NCI-H82 (cell line): ENCODE data around the gene SSBP3.

Experiments
- DNase-seq: peaks from one replicate; lab custom pipeline; 2025; lab: John Stamatoyannopoulos, UW

The SSBP3 gene

GRCh38 chr1:54284781-54285529, 121.2 kb downstream of the SSBP3 start:
- no peak for DNase-seq

DNA sequence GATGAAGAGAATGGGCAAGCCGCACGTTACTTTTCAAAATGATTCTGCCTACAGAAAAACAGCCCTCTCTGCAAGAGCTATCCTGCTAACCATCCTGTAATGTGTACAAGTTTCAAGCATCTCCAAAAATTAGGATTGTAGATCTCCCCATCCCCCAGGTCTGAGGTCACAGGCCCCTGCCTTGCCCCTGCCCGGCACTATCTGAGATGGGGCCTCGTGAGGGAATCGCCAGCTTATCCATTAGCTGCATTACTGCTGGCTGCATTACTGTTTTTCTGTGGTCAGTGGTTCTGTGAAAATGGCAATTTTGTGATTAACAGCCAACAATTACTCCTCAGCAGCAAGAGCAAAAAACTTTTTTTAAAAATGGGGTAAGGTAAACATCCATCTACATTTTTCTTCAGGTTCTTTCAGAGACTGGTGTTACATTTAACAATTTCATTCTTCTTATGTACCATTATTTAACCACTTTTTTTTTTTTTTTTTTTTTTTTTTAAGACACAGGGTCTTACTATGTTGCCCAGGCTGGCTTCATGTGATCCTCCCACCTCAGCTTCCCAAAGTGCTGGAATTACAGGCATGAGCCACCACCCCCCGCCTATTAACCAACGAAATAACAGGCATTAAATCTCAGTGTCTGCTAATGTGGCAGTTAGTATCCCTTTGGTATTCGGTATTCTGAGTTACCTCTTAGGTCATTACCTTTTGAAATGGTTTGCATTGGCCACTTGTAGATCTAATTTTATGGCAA, 122.4 kb downstream of the SSBP3 start:
- no peak for DNase-seq

DNA sequence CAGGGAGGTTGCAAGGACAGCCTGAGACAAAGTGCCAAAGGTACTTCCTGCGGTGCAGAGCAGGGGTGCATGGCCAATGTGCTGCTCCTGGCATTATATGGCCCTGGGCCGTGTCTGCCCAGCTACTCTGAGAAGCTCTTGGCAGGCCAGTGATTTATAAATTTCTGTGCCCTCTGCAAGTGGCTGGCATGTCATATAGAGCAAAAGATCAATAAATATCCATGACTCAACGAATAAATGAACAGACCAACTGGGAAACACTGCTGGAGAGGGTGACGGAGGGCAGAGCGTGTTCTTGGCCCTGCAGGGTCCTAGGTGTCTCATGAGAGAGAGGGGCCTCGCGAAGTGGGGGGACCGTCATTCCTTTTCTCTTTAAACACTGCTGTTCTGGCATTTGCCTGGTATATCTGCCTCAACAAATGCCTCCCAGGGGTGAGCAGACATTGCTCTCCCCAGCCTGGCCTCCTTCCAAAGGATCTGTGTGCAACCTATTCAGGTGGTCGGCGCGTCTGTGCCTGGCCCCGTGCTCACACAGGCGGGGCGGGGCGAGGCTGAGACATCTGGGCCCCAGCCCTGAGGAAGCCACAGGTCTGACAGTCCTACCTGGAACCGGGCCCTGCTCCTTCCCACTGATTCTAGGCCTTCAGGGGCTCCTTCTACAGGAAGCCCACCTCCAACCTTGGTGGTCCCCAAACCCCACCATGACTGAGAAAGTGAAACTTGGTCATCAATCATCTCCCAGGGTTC, 123.9 kb downstream of the SSBP3 start:
- DNase-seq = no peak

DNA sequence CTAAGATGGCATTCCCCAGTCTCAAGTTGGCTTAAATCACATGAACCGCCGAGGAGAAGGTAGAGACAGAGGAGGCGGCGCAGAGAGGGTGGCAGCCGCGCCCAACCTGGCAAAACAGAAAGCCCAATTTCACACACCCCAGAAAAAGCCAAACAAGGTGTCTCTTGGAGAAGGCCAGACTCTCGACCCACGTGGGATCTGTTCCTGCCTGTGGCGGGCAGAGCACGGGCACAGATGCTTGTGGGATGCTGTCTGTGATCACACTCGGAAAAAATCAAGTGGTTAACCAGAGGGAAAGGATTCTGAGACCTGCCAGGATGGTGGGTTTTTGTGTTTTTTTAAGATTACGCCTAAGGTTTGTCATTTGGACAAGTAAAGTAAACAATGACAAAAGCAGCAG, 125.5 kb downstream of the SSBP3 start:
- no peak for DNase-seq

DNA sequence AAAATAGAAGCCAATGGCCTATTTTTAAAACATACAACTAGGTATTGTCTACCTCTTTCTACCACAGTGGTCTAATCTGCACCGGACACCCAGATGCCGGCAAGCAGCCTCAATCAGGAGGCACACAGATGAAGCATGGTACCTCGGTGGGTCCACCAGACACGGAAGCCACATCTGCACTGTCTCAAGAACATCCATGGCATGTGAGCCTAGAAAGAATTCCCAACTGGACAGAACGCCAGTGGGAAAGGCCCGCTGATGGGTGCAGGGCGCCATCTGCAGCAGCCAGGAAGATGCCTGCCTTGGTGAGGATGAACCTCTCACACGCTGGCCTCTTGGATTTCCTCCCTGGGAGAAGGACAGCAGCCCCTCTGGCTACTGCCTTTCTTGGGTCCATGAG, 126.7 kb downstream of the SSBP3 start:
- no peak for DNase-seq

DNA sequence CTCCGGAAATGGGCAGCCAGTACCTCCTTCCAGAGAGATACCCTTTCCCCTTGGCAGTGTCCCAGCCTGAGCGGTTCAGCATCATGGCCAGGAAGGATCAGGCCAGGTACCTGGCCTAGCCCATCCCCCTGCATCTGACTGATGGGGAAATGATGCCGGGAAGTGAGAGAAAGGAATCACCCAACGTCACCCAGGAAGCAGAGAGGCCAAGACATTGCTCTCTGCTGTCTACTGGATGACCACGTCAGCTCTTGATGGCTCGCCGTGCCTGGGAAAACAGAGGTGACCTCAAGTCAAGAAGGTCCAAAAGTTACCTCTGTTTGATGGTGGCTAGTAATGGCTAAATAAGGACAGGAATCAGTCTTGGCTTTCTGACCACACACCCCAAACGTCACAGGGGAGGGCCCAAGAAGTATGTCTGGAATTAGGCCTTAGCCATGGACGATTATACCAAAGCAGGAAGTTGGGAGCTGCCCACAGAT, 127.2 kb downstream of the SSBP3 start:
- no peak for DNase-seq

DNA sequence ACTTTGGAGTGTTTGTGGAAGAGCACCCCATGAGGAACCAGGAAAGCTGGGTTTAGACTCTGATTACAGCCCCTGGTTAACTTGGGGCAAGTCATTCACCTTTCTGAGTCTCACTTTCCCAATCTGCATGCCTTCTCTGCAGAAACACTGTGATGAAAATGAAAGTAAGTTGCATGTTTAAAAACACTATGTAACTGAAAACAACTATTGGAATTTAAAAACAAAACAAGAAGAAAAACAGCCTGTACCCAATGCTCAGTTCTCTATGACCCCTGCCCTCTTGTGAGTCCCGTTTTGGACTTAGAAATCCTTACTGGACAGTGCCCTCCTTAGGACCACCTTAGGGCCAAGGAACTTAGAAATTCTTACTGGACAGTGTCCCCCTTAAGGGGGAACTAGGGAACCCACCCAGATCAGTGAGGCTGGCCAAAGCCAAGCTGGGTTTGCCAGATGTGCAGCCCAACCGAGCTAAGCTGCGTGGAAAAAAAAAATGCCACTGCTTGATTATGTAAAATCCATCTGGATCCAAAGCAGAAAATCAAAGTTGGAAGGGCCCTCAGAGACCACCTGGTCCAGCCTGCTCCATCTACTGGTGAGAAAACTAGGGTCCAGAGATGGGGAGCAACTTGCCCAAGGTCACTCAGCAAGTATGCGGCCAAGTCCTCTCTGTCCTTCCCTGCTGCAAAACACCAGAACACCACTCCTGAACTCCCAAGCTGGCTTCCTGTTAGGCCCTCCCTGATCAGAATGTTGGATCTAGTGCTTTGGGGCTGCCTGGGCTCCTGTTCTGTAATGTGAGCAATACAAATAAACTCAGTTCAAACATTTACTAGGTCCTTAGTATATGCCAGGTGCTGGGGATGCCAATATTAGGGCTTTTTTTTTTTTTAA, 128.5 kb downstream of the SSBP3 start:
- DNase-seq = no peak

DNA sequence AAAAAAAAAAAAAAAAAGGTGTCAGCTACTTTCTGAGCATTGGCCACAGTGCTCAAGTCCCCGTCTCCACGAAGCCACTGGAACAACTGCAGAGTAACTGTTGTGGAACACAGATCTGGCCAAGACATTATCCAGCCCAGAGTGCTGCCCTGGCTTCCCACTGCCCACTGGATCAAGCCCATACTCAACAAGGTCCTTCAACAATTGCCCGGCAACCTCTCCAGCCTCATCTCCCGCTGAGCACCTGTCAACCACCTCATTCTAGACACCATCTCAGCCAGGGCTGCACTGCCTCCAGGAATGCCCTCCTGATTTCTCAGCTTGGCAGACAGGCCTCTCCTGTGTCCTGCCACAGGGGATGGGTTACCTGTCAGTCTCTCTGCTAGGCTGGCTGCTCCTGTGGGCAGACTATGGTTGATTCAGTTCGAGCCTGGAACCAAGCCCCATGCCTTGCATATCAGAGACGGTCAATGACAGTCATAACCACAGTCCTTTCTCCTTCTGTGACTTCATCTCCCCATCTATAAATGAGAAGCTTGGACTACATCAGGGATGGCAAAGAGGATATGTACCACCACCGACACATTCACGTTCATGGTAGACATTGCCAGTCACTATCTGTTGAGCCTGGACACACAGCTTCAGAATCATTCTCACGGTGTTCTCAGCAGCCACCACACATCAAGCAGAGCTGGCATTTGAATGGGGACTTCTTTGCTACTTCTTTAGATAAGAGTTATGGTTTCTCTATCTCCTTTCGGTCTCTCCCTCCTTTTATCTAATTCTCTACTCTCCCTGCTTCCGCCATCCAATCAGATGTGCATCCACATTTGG, 129.4 kb downstream of the SSBP3 start:
- no peak for DNase-seq

DNA sequence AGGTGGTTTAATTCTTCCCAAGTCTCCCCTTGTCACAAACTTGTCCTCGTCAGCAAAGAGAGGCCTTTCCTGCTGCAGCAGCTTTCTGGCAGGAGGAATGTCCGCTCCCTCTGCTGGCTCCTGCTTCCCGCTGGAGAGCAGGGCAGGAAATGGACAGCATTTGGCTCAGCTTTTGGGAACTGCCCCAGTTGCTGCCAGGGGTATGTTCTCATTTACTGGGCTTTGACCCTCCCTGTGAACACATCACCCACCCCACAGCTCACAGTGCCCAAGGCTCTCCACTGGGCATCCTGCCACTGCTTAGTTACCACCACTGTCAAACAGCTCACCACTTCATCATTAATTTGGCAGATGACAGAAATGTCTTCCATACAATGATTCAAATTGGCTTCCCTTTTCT, 130.8 kb downstream of the SSBP3 start:
- DNase-seq = no peak

GRCh38 chr1:54274881-54275280, 131.3 kb downstream of the SSBP3 start:
- DNase-seq = no peak

DNA sequence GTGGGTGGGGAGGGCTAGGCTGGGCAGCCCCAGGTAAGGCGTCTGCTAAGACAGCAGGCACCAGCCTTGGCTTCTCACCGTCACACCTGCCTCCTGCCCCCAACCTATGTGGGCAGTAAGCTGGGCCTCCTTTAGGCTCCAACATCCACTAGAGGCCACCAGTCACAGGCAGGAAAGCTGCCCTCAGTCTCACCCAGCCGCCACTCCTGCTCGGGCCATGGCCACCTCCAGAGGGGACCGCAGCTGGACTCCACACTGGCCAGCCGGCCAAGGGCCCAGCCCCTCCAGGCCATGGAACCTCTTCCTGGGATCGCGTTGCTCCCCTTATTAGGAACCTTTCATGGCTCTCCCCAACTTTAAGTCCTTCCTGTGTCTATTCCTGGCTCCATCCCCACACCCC, 131.7 kb downstream of the SSBP3 start:
- peak; percentile 72 for DNase-seq

DNA sequence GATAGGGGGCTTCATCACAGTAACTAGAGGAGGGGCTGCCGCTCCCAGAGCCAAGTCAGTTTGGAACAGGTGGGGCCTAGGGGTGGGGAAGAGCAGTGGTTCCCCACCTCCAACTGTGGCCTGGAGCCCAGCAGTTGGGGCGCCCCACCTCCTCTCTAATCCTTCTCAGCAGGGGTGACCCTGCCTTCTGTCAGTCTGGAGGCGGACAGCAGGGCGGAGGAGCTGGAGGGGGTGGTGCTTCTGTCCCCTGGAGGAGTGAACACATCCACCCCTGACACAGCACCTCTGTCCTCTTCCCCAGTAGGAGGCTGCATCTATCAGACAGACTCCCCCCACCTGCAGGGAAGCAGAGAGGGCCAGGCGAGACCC, 132.4 kb downstream of the SSBP3 start:
- peak; percentile 97 for DNase-seq

GRCh38 chr1:54273092-54273794, 133.0 kb downstream of the SSBP3 start:
- DNase-seq = peak; percentile 99

GRCh38 chr1:54272772-54273091, 133.5 kb downstream of the SSBP3 start:
- no peak for DNase-seq

DNA sequence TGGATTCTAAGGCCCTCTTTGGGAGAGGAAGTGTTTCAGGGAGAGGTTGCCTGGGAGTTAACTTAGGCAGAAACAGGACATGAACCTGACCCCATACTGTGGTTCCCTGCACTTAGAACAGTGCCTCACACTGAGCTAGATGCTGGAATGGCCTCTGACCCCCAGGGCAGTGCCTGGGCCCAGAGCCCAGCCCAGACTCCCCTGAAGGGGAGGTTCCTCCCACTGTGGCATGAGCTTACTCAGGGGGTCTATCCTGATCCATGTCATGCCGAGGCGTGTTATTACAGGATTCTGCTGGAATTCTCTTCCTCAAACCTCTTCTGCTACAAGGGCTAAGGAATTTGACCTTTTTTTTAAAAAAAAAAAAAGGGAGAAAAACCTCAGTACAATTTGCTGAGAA, 134.1 kb downstream of the SSBP3 start:
- DNase-seq = no peak

DNA sequence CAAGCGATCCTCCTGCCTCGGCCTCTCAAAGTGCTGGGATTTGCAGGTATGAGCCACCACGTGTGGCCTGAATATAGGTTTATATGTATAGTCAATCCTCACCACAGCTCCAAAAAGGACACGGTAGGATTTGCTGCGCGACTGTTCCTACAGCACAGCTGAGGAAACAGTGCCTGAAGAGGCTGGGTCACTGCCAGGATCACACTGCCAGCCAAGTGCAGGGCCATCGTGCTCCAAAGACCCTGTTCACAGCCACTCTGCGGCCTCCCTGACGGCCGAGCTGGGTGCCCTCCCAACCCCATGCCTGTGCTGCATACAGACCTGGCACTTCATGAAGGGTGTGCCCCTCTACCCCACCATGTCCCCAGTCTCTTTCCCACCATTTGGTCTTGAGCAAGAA, 134.9 kb downstream of the SSBP3 start:
- no peak for DNase-seq

- DNase-seq = no peak
These were observed 135.7 kb downstream of the SSBP3 start for GRCh38 chr1:54270543-54270942.

DNA sequence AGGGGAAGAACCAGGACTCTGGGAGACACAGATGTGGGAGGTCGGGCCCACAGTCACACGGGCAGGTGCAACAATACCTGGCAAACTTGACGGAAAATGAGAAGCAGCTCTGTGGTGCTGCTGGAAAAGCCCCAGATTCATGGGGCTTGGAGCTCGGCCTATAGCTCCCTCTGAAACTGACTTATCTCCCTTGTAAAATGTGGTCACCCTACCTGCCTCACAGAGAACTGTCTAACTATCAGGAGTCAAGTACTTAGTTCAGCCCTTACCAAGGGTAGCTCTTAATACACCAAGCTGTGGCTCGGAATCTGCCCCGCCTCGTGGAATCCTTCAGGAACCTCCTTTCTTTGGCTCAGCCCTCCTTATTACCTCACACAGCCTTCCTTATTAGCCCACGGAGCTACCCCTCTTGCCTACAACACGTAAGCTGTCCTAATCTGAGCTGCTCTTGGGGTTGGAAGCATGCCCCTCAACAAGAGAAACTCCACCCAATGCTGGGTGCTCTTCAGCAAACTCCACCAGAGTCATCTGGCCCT, 137.4 kb downstream of the SSBP3 start:
- DNase-seq = no peak

DNA sequence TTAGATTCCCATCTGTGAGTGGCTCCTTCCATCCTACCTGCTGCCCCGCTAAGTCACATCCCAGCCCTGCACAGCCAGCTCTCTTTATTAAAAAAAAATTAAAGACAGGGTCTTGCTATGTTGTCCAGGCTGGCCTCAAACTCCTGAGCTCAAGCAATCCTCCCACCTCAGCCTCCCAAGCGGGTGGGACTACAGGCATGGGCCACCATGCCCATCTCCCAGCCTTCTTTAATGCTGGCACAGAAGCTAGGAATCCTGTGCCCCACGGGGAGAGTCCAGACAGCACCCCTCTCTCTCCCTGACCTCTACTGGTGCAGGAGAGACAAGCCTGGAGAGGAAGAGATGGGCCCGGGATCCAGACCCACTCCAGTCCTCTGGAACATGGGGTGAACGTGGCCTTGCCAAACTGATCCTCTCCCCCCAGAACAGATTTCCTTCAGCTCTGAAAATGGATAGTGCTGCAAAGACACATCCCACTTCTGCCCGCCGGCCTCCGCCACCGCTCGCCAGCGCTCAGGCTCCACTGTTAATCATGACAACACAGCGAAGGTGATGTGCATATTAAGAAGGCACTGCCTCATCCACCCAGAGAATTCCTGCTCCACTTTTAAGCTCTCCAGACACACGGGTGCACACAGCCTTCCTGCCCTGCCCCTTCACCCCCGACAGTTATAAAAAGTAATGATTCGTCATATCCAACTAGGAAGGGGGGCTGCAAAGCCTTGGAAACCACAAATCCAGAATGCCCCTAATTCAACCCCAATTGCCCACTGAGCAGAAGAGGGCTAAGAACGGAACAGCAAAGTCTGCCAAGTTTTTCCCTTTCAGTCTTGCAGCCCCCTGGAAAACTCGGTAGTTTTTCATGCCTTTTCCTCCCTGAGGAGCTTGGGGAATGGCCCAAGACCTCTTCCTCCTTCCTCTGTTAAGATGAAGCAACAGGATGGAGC, 138.1 kb downstream of the SSBP3 start:
- no peak for DNase-seq
